HCT116 (cell line): ENCODE measurements around the gene IDH3G.

Experiments used
- CEBPB ChIP-seq: IDR thresholded peaks from 2 replicates; pipeline ENCODE4 v1.6.1; 2012; ENCODE audit warnings: low read depth
- EGR1 ChIP-seq: IDR thresholded peaks from 2 replicates; pipeline ENCODE4 v1.6.1; 2012; ENCODE audit warnings: low read depth
- ELF1 ChIP-seq: IDR thresholded peaks from 2 replicates; pipeline ENCODE4 v1.6.1; 2012; ENCODE audit warnings: low read depth, borderline replicate concordance
- EZH2 ChIP-seq: fragments of 200-600 bp; sonication (generic); IDR thresholded peaks from 2 replicates; pipeline ENCODE4 v1.6.1; 2017; ENCODE audit warnings: antibody characterized with exemption, mixed run types
- EZH2phosphoT487 ChIP-seq: fragments of 200-600 bp; IDR thresholded peaks from 2 replicates; pipeline ENCODE4 v1.6.1; 2018; ENCODE audit warnings: antibody characterized with exemption, borderline replicate concordance
- POLR2A ChIP-seq: IDR thresholded peaks from 2 replicates; pipeline ENCODE4 v1.7.0; 2011; ENCODE audit warnings: borderline replicate concordance; ENCODE audit not compliant: insufficient read depth, insufficient read length; ENCODE audit errors: extremely low read depth
- POLR2AphosphoS5 ChIP-seq: IDR thresholded peaks from 2 replicates; pipeline ENCODE4 v1.6.1; 2011; ENCODE audit warnings: mild to moderate bottlenecking, low read depth, low read length, moderate library complexity
- RAD21 ChIP-seq: IDR thresholded peaks from 2 replicates; pipeline ENCODE4 v1.6.1; 2012; ENCODE audit warnings: low read depth, mild to moderate bottlenecking
- SRF ChIP-seq: IDR thresholded peaks from 2 replicates; pipeline ENCODE4 v1.6.1; 2012; ENCODE audit warnings: low read depth
- ZFX ChIP-seq: fragments of 450-650 bp; IDR thresholded peaks from 2 replicates; pipeline ENCODE4 v1.6.1; 2017
- ZNF274 ChIP-seq: fragments of 200-500 bp; sonication (Bioruptor generic); IDR thresholded peaks from 2 replicates; pipeline ENCODE4 v1.6.1; 2014; ENCODE audit warnings: mild to moderate bottlenecking, low read depth, low read length, inconsistent platforms
- TF ChIP-seq, protein P1 (sequence below), 3 experiments: fragments of 200-600 bp in 1 of 3; sonication (generic) in 1 of 3; IDR thresholded peaks in 2 of 3; conservative IDR thresholded peaks in 1 of 3; 2 replicates each; pipeline ENCODE4 v1.5.1; 2012 to 2017; ENCODE audit warnings: low read depth in 2 of 3, low read length in 2 of 3, antibody characterized with exemption in 1 of 3, borderline replicate concordance in 1 of 3, control low read depth in 1 of 3, mild to moderate bottlenecking in 1 of 3, mixed read lengths in 1 of 3, mixed run types in 1 of 3, moderate library complexity in 1 of 3; ENCODE audit not compliant: insufficient read depth in 1 of 3
- TF ChIP-seq, protein P2 (sequence below): IDR thresholded peaks from 2 replicates; pipeline ENCODE4 v1.6.1; 2011; ENCODE audit warnings: mild to moderate bottlenecking, low read length, moderate library complexity; ENCODE audit not compliant: insufficient replicate concordance; ENCODE audit errors: extremely low read depth

DNA sequence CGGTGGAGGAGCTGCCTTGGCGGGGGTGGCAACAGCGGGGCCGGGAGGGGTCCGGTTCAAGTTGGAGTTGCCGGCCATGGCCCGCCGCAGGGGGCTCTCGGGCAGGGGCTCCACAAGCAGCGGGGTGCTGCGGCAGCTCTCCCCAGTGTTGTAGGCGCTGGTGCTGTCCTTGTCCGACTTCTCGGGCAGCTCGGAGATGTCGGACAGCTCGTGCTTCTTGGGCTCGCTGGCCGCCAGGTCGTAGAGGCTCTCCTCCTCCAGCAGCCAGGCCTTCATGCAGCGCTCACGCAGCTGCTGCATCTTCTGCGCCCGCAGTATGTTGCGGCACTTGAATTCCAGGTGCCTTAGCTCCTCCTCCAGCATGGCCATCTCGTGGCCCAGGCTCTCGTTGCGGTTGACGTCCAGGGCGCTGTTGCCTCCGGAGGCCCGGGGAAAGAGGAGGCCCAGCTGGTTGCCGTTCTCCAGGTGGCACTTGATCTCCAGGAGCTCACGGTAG lies 10.0 kb upstream of the IDH3G start:
- TF ChIP-seq POLR2AphosphoS5 (no peak), CEBPB (no peak), ZNF274 (no peak), EZH2 (no peak), ZFX (no peak), POLR2A (no peak), RAD21 (no peak), ELF1 (no peak), EZH2phosphoT487 (no peak), SRF (no peak), EGR1 (no peak)
- TF ChIP-seq, protein P1, sequence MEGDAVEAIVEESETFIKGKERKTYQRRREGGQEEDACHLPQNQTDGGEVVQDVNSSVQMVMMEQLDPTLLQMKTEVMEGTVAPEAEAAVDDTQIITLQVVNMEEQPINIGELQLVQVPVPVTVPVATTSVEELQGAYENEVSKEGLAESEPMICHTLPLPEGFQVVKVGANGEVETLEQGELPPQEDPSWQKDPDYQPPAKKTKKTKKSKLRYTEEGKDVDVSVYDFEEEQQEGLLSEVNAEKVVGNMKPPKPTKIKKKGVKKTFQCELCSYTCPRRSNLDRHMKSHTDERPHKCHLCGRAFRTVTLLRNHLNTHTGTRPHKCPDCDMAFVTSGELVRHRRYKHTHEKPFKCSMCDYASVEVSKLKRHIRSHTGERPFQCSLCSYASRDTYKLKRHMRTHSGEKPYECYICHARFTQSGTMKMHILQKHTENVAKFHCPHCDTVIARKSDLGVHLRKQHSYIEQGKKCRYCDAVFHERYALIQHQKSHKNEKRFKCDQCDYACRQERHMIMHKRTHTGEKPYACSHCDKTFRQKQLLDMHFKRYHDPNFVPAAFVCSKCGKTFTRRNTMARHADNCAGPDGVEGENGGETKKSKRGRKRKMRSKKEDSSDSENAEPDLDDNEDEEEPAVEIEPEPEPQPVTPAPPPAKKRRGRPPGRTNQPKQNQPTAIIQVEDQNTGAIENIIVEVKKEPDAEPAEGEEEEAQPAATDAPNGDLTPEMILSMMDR (IDR thresholded peaks at IDR 0.05 in 2 of 3, conservative IDR thresholded peaks at IDR 0.05 in 1 of 3; ENCODE audit: borderline replicate concordance in 1 of 3, insufficient read depth in 1 of 3, low read depth in 2 of 3, low read length in 2 of 3) = no peak
- TF ChIP-seq, protein P2, sequence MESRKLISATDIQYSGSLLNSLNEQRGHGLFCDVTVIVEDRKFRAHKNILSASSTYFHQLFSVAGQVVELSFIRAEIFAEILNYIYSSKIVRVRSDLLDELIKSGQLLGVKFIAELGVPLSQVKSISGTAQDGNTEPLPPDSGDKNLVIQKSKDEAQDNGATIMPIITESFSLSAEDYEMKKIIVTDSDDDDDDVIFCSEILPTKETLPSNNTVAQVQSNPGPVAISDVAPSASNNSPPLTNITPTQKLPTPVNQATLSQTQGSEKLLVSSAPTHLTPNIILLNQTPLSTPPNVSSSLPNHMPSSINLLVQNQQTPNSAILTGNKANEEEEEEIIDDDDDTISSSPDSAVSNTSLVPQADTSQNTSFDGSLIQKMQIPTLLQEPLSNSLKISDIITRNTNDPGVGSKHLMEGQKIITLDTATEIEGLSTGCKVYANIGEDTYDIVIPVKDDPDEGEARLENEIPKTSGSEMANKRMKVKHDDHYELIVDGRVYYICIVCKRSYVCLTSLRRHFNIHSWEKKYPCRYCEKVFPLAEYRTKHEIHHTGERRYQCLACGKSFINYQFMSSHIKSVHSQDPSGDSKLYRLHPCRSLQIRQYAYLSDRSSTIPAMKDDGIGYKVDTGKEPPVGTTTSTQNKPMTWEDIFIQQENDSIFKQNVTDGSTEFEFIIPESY = no peak
